BLaER1 (cell line): Measurements from ENCODE around the gene EHD1.

Experiments used
- H3K27ac ChIP-seq: shearing (Covaris generic); formaldehyde crosslinking; 2 replicates; pipeline ENCODE4 v1.8.1; 2022
- H3K27me3 ChIP-seq: shearing (Covaris generic); formaldehyde crosslinking; 2 replicates; pipeline ENCODE4 v1.8.1; 2022
- H3K36me3 ChIP-seq: shearing (Covaris generic); formaldehyde crosslinking; 2 replicates; pipeline ENCODE4 v1.8.1; 2022
- H3K4me1 ChIP-seq: shearing (Covaris generic); formaldehyde crosslinking; 2 replicates; pipeline ENCODE4 v1.8.1; 2022
- H3K4me2 ChIP-seq: shearing (Covaris generic); formaldehyde crosslinking; 2 replicates; pipeline ENCODE4 v1.8.1; 2022
- H3K4me3 ChIP-seq: shearing (Covaris generic); formaldehyde crosslinking; 2 replicates; pipeline ENCODE4 v1.8.1; 2022
- H3K9ac ChIP-seq: shearing (Covaris generic); formaldehyde crosslinking; 2 replicates; pipeline ENCODE4 v1.8.1; 2022
- H3K9me3 ChIP-seq: shearing (Covaris generic); formaldehyde crosslinking; 2 replicates; pipeline ENCODE4 v1.8.1; 2022
- H4K20me1 ChIP-seq: shearing (Covaris generic); formaldehyde crosslinking; 2 replicates; pipeline ENCODE4 v1.8.1; 2022
- Cebpa-rat ChIP-seq: shearing (Covaris generic); IDR thresholded peaks from 2 replicates; pipeline ENCODE4 v1.8.1; 2022

The EHD1 gene

GRCh38 chr11:64861227-64861975 lies 17.0 kb downstream of the EHD1 start:
- peak overlapping the region; percentile 92 for H3K27ac ChIP-seq
- H4K20me1 ChIP-seq, result peaks cover 3% of the 10 kb centered on the region; the same call in 1 of the 2 replicates
- no peaks in the 10 kb centered on the region for H3K27me3 ChIP-seq
- no peak overlapping the region for H3K4me3 ChIP-seq
- peak overlapping the region; percentile 97 for H3K4me2 ChIP-seq
- no peaks in the 10 kb centered on the region for H3K9me3 ChIP-seq
- peaks cover 100% of the 10 kb centered on the region for H3K4me1 ChIP-seq
- no peak for TF ChIP-seq Cebpa-rat
- peaks cover 15% of the 10 kb centered on the region for H3K36me3 ChIP-seq
- H3K9ac ChIP-seq, result peak overlapping the region; percentile 80; the same call in 1 of the 2 replicates

GRCh38 chr11:64859542-64860414 lies 18.6 kb downstream of the EHD1 start:
- H3K36me3 ChIP-seq, result peaks cover 23% of the 10 kb centered on the region
- no peaks in the 10 kb centered on the region for H3K9me3 ChIP-seq
- no peaks in the 10 kb centered on the region for H3K27me3 ChIP-seq
- H3K4me2 ChIP-seq, result peak overlapping the region; percentile 97
- H3K9ac ChIP-seq, result peak overlapping the region; percentile 71
- TF ChIP-seq Cebpa-rat, result peak; percentile 35; the same call in 1 of the 2 replicates
- H3K4me3 ChIP-seq, result peak overlapping the region; percentile 56
- peaks cover 18% of the 10 kb centered on the region; the same call in 1 of the 2 replicates for H4K20me1 ChIP-seq
- peak overlapping the region; percentile 92 for H3K27ac ChIP-seq
- peaks cover 100% of the 10 kb centered on the region for H3K4me1 ChIP-seq

DNA sequence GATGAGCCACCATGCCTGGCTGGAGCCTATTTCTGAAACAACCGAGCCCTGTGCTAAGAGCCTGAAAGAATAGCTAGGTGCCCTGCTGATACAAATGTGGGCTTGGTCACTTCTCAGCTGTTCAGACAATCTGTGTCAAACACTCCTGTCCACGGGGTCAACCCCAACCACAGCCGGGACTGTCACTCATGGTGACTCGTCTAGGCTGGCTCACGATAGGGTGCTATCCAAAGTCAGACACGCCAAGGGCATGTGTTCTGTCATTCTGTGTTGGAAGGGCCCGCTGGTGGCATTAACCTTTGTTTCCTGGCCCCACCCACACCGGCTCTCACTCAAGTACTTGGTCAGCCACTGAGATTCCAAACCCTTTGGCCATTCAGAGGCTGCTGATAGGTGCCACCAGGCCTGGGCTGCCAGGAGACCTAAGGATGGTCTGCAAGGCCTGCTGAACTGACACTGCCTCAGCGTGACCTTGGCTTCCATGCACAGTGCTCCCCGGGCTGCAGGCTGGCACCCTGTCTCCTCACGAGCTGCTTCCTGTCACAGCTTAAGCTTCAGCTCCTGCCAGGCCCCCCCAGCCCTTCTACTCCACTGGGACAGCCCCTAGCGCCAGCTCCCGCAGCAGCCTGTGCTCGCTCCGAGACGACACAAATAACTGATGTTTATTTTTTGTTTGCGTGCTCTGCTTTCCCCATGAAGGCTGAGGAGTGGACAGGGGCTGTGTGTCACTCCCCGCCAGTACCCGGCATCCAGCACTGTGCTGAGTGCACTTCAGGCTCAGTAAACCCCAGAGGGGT lies 19.8 kb downstream of the EHD1 start:
- H4K20me1 ChIP-seq, result peaks cover 28% of the 10 kb centered on the region; the same call in 1 of the 2 replicates
- peak overlapping the region; percentile 56 for H3K4me3 ChIP-seq
- H3K4me1 ChIP-seq, result peaks cover 100% of the 10 kb centered on the region
- H3K36me3 ChIP-seq, result peaks cover 34% of the 10 kb centered on the region
- H3K9me3 ChIP-seq, result no peaks in the 10 kb centered on the region
- H3K27me3 ChIP-seq, result no peaks in the 10 kb centered on the region
- peak overlapping the region; percentile 92 for H3K27ac ChIP-seq
- H3K9ac ChIP-seq, result peak overlapping the region; percentile 71
- peak overlapping the region; percentile 97 for H3K4me2 ChIP-seq
- no peak for TF ChIP-seq Cebpa-rat

- H4K20me1 ChIP-seq, result peaks cover 40% of the 10 kb centered on the region
- no peak for TF ChIP-seq Cebpa-rat
- H3K36me3 ChIP-seq, result peaks cover 45% of the 10 kb centered on the region
- H3K4me1 ChIP-seq, result peaks cover 100% of the 10 kb centered on the region
- no peak overlapping the region for H3K4me3 ChIP-seq
- no peaks in the 10 kb centered on the region for H3K9me3 ChIP-seq
- peak overlapping the region; percentile 92 for H3K27ac ChIP-seq
- H3K27me3 ChIP-seq, result no peaks in the 10 kb centered on the region
- peak overlapping the region; percentile 97 for H3K4me2 ChIP-seq
- peak overlapping the region; percentile 48 for H3K9ac ChIP-seq
Measured at GRCh38 chr11:64857485-64857884, 20.9 kb downstream of the EHD1 start.

GRCh38 chr11:64856382-64857227 lies 21.8 kb downstream of the EHD1 start:
- Histone ChIP-seq H3K27ac (peak overlapping the region; percentile 92), H3K4me3 (no peak overlapping the region), H3K4me2 (peak overlapping the region; percentile 97), H3K4me1 (peaks cover 100% of the 10 kb centered on the region), H3K9me3 (no peaks in the 10 kb centered on the region), H4K20me1 (peaks cover 49% of the 10 kb centered on the region), H3K9ac (peak overlapping the region; percentile 47), H3K27me3 (no peaks in the 10 kb centered on the region), H3K36me3 (peaks cover 45% of the 10 kb centered on the region)
- peak; percentile 47; the same call in 1 of the 2 replicates for TF ChIP-seq Cebpa-rat

- no peak for TF ChIP-seq Cebpa-rat
- peaks cover 100% of the 10 kb centered on the region for H3K4me1 ChIP-seq
- peaks cover 45% of the 10 kb centered on the region for H3K36me3 ChIP-seq
- no peaks in the 10 kb centered on the region for H3K9me3 ChIP-seq
- peak overlapping the region; percentile 97 for H3K4me2 ChIP-seq
- H3K4me3 ChIP-seq, result no peak overlapping the region
- H4K20me1 ChIP-seq, result peaks cover 57% of the 10 kb centered on the region
- peak overlapping the region; percentile 92 for H3K27ac ChIP-seq
- peak overlapping the region; percentile 47; the same call in 1 of the 2 replicates for H3K9ac ChIP-seq
- no peaks in the 10 kb centered on the region for H3K27me3 ChIP-seq
Measured at GRCh38 chr11:64855596-64856304, 22.7 kb downstream of the EHD1 start.

GRCh38 chr11:64854534-64855502 lies 23.6 kb downstream of the EHD1 start:
- Histone ChIP-seq H3K36me3 (peaks cover 45% of the 10 kb centered on the region), H4K20me1 (peaks cover 57% of the 10 kb centered on the region), H3K4me3 (peak overlapping the region; percentile 36; the same call in 1 of the 2 replicates), H3K27ac (no peak overlapping the region), H3K4me2 (peak overlapping the region; percentile 97), H3K4me1 (peaks cover 100% of the 10 kb centered on the region), H3K27me3 (no peaks in the 10 kb centered on the region), H3K9me3 (no peaks in the 10 kb centered on the region), H3K9ac (0 out of 2 replicates have a peak overlapping the region, but pooled peaks have one; percentile 3)
- no peak for TF ChIP-seq Cebpa-rat
